WTC11 (cell line): ENCODE measurements around the gene MYO15B. TPM values are rescaled to one million over a fixed set of nuclear protein-coding genes. Genes with fewer than 3 reads are reported as not detected.
A peak's percentile ranks its signal among the peaks of the same experiment; 100 is the strongest.

Experiments
- ATAC-seq: fragments of 200-7000 bp; cut with Tn5 transposase; 2 replicates; pipeline ENCODE4 v1.10.0; 2021; ENCODE audit warnings: mild to moderate bottlenecking, moderate library complexity
- CTCF ChIA-PET: fragments of 300-600 bp; sonication (Branson Sonifier 250); formaldehyde crosslinking; loops from one replicate; lab custom pipeline; 2021; ENCODE audit warnings: antibody characterized with exemption; lab: Charles Lee
- POLR2A ChIA-PET: fragments of 350-600 bp; sonication (Branson Sonifier 250); formaldehyde crosslinking; loops from one replicate; lab custom pipeline; 2021; ENCODE audit warnings: antibody characterized with exemption; lab: Charles Lee
- DNase-seq: peaks from one replicate; pipeline ENCODE4 v3.0.0; 2021; ENCODE audit warnings: low spot score
- H3K27ac Mint-ChIP-seq: 2 replicates; pipeline ENCODE4 v1.8.0; 2021; ENCODE audit warnings: mixed read lengths
- H3K27me3 Mint-ChIP-seq: 2 replicates; pipeline ENCODE4 v1.8.0; 2021; ENCODE audit warnings: low read depth, mild to moderate bottlenecking, moderate library complexity, mixed read lengths
- H3K36me3 Mint-ChIP-seq: 2 replicates; pipeline ENCODE4 v1.8.0; 2021; ENCODE audit warnings: mixed read lengths
- H3K4me1 Mint-ChIP-seq: 2 replicates; pipeline ENCODE4 v1.8.0; 2022; ENCODE audit warnings: mixed read lengths
- H3K4me3 Mint-ChIP-seq: 2 replicates; pipeline ENCODE4 v1.8.0; 2021; ENCODE audit warnings: mild to moderate bottlenecking, moderate library complexity, mixed read lengths
- H3K9me3 Mint-ChIP-seq: 2 replicates; pipeline ENCODE4 v1.8.0; 2021; ENCODE audit warnings: mixed read lengths
- ATF1 ChIP-seq: sonication (generic); formaldehyde crosslinking; IDR thresholded peaks from 2 replicates; pipeline ENCODE4 v1.8.1; 2023; ENCODE audit warnings: mild to moderate bottlenecking, moderate library complexity, missing genetic modification reagents
- ATF3 ChIP-seq: sonication (generic); formaldehyde crosslinking; conservative IDR thresholded peaks from 2 replicates; pipeline ENCODE4 v1.8.1; 2022; ENCODE audit warnings: mild to moderate bottlenecking, missing genetic modification reagents
- CTCF ChIP-seq: fragments of 200-600 bp; IDR thresholded peaks from 2 replicates; pipeline ENCODE4 v1.8.0; 2022; ENCODE audit warnings: antibody characterized with exemption
- ELF4 ChIP-seq: sonication (generic); formaldehyde crosslinking; IDR thresholded peaks from 2 replicates; pipeline ENCODE4 v1.8.1; 2022; ENCODE audit warnings: low read depth, mild to moderate bottlenecking, moderate library complexity, missing genetic modification reagents
- ESRRA ChIP-seq: sonication (generic); formaldehyde crosslinking; IDR thresholded peaks from 2 replicates; pipeline ENCODE4 v1.8.1; 2022; ENCODE audit warnings: mild to moderate bottlenecking, missing genetic modification reagents, borderline replicate concordance
- FOXK1 ChIP-seq: sonication (generic); formaldehyde crosslinking; IDR thresholded peaks from 2 replicates; pipeline ENCODE4 v1.8.0; 2022; ENCODE audit warnings: mild to moderate bottlenecking, moderate library complexity, missing genetic modification reagents
- GTF2I ChIP-seq: fragments of 250-450 bp; sonication (Bioruptor Pico); conservative IDR thresholded peaks from 2 replicates; pipeline ENCODE4 v1.4.0; 2021; ENCODE audit warnings: mild to moderate bottlenecking
- HMGXB4 ChIP-seq: sonication (generic); formaldehyde crosslinking; IDR thresholded peaks from 2 replicates; pipeline ENCODE4 v1.8.1; 2023; ENCODE audit warnings: mild to moderate bottlenecking, moderate library complexity, missing genetic modification reagents
- NFE2L1 ChIP-seq: sonication (generic); formaldehyde crosslinking; IDR thresholded peaks from 2 replicates; pipeline ENCODE4 v1.8.1; 2023; ENCODE audit warnings: missing genetic modification reagents
- NR1H2 ChIP-seq: sonication (generic); formaldehyde crosslinking; IDR thresholded peaks from 2 replicates; pipeline ENCODE4 v1.9.0; 2021; ENCODE audit warnings: mild to moderate bottlenecking, moderate library complexity, missing genetic modification reagents
- OVOL2 ChIP-seq: fragments of 250-450 bp; sonication (Bioruptor Pico); IDR thresholded peaks from 2 replicates; pipeline ENCODE4 v1.9.0; 2021; ENCODE audit warnings: mild to moderate bottlenecking, borderline replicate concordance
- PRRX2 ChIP-seq: fragments of 250-450 bp; sonication (Bioruptor Pico); IDR thresholded peaks from 2 replicates; pipeline ENCODE4 v1.8.0; 2021; ENCODE audit warnings: mild to moderate bottlenecking
- USF2 ChIP-seq: sonication (generic); formaldehyde crosslinking; IDR thresholded peaks from 2 replicates; pipeline ENCODE4 v1.8.1; 2023; ENCODE audit warnings: mild to moderate bottlenecking, missing genetic modification reagents, moderate library complexity
- ZBTB21 ChIP-seq: sonication (generic); formaldehyde crosslinking; IDR thresholded peaks from 2 replicates; pipeline ENCODE4 v1.8.1; 2023; ENCODE audit warnings: mild to moderate bottlenecking, missing genetic modification reagents, borderline replicate concordance
- ZBTB43 ChIP-seq: sonication (generic); formaldehyde crosslinking; IDR thresholded peaks from 2 replicates; pipeline ENCODE4 v1.8.1; 2023; ENCODE audit warnings: mild to moderate bottlenecking, missing genetic modification reagents
- ZNF121 ChIP-seq: sonication (generic); formaldehyde crosslinking; IDR thresholded peaks from 2 replicates; pipeline ENCODE4 v1.8.0; 2023; ENCODE audit warnings: missing genetic modification reagents
- ZNF281 ChIP-seq: sonication (generic); formaldehyde crosslinking; IDR thresholded peaks from 2 replicates; pipeline ENCODE4 v1.8.0; 2023; ENCODE audit warnings: mild to moderate bottlenecking, missing genetic modification reagents
- ZNF425 ChIP-seq: fragments of 250-450 bp; sonication (Bioruptor Pico); conservative IDR thresholded peaks from 2 replicates; pipeline ENCODE4 v1.9.0; 2021; ENCODE audit warnings: mild to moderate bottlenecking
- ZNF671 ChIP-seq: fragments of 250-450 bp; sonication (Bioruptor Pico); IDR thresholded peaks from 2 replicates; pipeline ENCODE4 v1.8.0; 2021; ENCODE audit warnings: mild to moderate bottlenecking
- total RNA-seq: library from RNA; stranded (reverse); gene quantifications from 3 replicates; pipeline ENCODE4 v1.2.3, GENCODE V29; 2021

MYO15B gene
- total RNA-seq, 1 experiment from 2014 or later, result 35.6 TPM

- TF ChIP-seq ZBTB21 (CRISPR knock-in tag) (no peak), HMGXB4 (CRISPR knock-in tag) (no peak), USF2 (CRISPR knock-in tag) (no peak), PRRX2 (CRISPR knock-in tag) (no peak), ZNF281 (CRISPR knock-in tag) (no peak), NFE2L1 (no peak), ATF3 (CRISPR knock-in tag) (no peak), ZBTB43 (no peak)
Measured at GRCh38 chr17:75596320-75597087, 8.9 kb downstream of the MYO15B start (continued).

- Mint-ChIP-seq H3K4me3 (no peak overlapping the region), H3K27me3 (no peaks in the 10 kb centered on the region), H3K27ac (no peak overlapping the region), H3K4me1 (no peaks in the 10 kb centered on the region), H3K9me3 (no peaks in the 10 kb centered on the region), H3K36me3 (no peaks in the 10 kb centered on the region)
- DNase-seq (peak; percentile 94), ATAC-seq (peak; percentile 96)
- ChIA-PET POLR2A (interaction anchor here (0.8 to 1.4 kb wide), 2 partner anchors 8 to 36 kb away, joined by 3 read pairs; no protein-coding TSS in a partner anchor), CTCF (interaction anchor here (0.5 to 9.0 kb wide), 91 partner anchors 8 to 380 kb away, joined by 3 to 158 read pairs (median 5); partner anchors contain the start of genes GALK1, GRB2, ITGB4 and LLGL2)
- TF ChIP-seq USF2 (CRISPR knock-in tag), result no peak
- no peak for TF ChIP-seq ESRRA (CRISPR knock-in tag)
- TF ChIP-seq NR1H2 (CRISPR knock-in tag), result no peak
- TF ChIP-seq CTCF, result peak; percentile 96
- TF ChIP-seq ZNF671 (CRISPR knock-in tag), result no peak
- peak; percentile 91 for TF ChIP-seq ZNF121 (CRISPR knock-in tag)
- TF ChIP-seq FOXK1 (CRISPR knock-in tag), result 0 out of 2 replicates have a peak, but pooled peaks have one; percentile 22
- TF ChIP-seq GTF2I (CRISPR knock-in tag), result peak; percentile 93
- no peak for TF ChIP-seq ATF3 (CRISPR knock-in tag)
- no peak for TF ChIP-seq OVOL2 (CRISPR knock-in tag)
- TF ChIP-seq ZNF425, result no peak
- no peak for TF ChIP-seq ELF4 (CRISPR knock-in tag)
- no peak for TF ChIP-seq ATF1 (CRISPR knock-in tag)
Measured at GRCh38 chr17:75601057-75601987, 13.7 kb downstream of the MYO15B start.
